ENCODE results near the gene TSPEAR. TPM values are rescaled to one million over a fixed set of nuclear protein-coding genes. Genes with fewer than 3 reads are reported as not detected.

The TSPEAR gene
- total and polyA plus RNA-seq, 7 donors = not detected

GRCh38 chr21:44742418-44743153 lies 31.2 kb upstream of the TSPEAR start:
- H3K4me3 ChIP-seq = no peak overlapping the region
- H3K27ac ChIP-seq = no peak overlapping the region
- no peak for TF ChIP-seq CTCF (IDR thresholded peaks at IDR 0.05)
- no peak for ATAC-seq
- 85 to 100% (median 96%) methylated on average over 1 of the region's 1 CpG for WGBS, 3 donors
- intact Hi-C loops (cut with DNase I) = no loop called here
- peaks cover 0 to 11% (median 3%) of the 10 kb centered on the region in 3 donors for H3K27me3 ChIP-seq (ENCODE audit: insufficient read depth in 3 of 3, low read length in 2 of 3)
- H3K4me1 ChIP-seq = no peaks in the 10 kb centered on the region
- H3K9me3 ChIP-seq = peaks cover 10% of the 10 kb centered on the region
- no peak for DNase-seq
- H3K36me3 ChIP-seq (ENCODE audit: insufficient read depth in 1 of 2, low read depth in 1 of 2) = no peaks in the 10 kb centered on the region

GRCh38 chr21:44741921-44742320 lies 30.5 kb upstream of the TSPEAR start:
- TF ChIP-seq CTCF (IDR thresholded peaks at IDR 0.05) = no peak
- H3K27ac ChIP-seq = no peak overlapping the region
- intact Hi-C loops (cut with DNase I) = no loop called here
- H3K36me3 ChIP-seq (ENCODE audit: insufficient read depth in 1 of 2, low read depth in 1 of 2) = no peaks in the 10 kb centered on the region
- no peak for ATAC-seq
- H3K4me3 ChIP-seq = no peak overlapping the region
- no peaks in the 10 kb centered on the region for H3K4me1 ChIP-seq
- 93 to 100% (median 97%) methylated on average over 3 of the region's 3 CpGs for WGBS, 3 donors
- DNase-seq = no peak
- H3K9me3 ChIP-seq = peaks cover 15% of the 10 kb centered on the region
- H3K27me3 ChIP-seq (ENCODE audit: insufficient read depth in 3 of 3, low read length in 2 of 3) = peaks cover 0 to 11% (median 3%) of the 10 kb centered on the region in 3 donors

GRCh38 chr21:44740742-44741141 lies 29.4 kb upstream of the TSPEAR start:
- WGBS, 3 donors = 53 to 68% (median 63%) methylated on average over 7 of the region's 7 CpGs
- intact Hi-C loops (cut with DNase I) = no loop called here

GRCh38 chr21:44739316-44739715 lies 27.9 kb upstream of the TSPEAR start:
- DNase-seq (no peak), ATAC-seq (no peak)
- Histone ChIP-seq H3K36me3 (ENCODE audit: insufficient read depth in 1 of 2, low read depth in 1 of 2) (no peaks in the 10 kb centered on the region), H3K9me3 (peaks cover 15% of the 10 kb centered on the region), H3K27ac (no peak overlapping the region), H3K27me3 (ENCODE audit: insufficient read depth in 3 of 3, low read length in 2 of 3) (peaks cover 0 to 11% (median 7%) of the 10 kb centered on the region in 3 donors), H3K4me1 (no peaks in the 10 kb centered on the region), H3K4me3 (no peak overlapping the region)
- intact Hi-C loops (cut with DNase I) = no loop called here
- no peak for TF ChIP-seq CTCF (IDR thresholded peaks at IDR 0.05)
- WGBS, 3 donors = 94 to 100% (median 96%) methylated on average over 1 of the region's 1 CpG

More at GRCh38 chr21:44740742-44741141, 29.4 kb upstream of the TSPEAR start:
- H3K27me3 ChIP-seq (ENCODE audit: insufficient read depth in 3 of 3, low read length in 2 of 3) = peaks cover 0 to 11% (median 3%) of the 10 kb centered on the region in 3 donors
- H3K4me3 ChIP-seq = no peak overlapping the region
- no peak overlapping the region for H3K27ac ChIP-seq
- ATAC-seq = no peak
- no peaks in the 10 kb centered on the region for H3K36me3 ChIP-seq (ENCODE audit: insufficient read depth in 1 of 2, low read depth in 1 of 2)
- no peaks in the 10 kb centered on the region for H3K4me1 ChIP-seq
- DNase-seq = no peak
- H3K9me3 ChIP-seq = peaks cover 15% of the 10 kb centered on the region
- TF ChIP-seq CTCF (IDR thresholded peaks at IDR 0.05) = no peak

Measured in psoas muscle (tissue), 8 donors.